ENCODE results near the gene PPP1R14B. TPM values are rescaled to one million over a fixed set of nuclear protein-coding genes. Genes with fewer than 3 reads are reported as not detected.

The PPP1R14B gene
- total and polyA plus RNA-seq, 2 experiments from 2014 or later = 115 to 239 TPM

- in situ Hi-C loops (cut with MboI) = no loop called here
- no peak overlapping the region for H3K4me3 ChIP-seq
- H3K9ac ChIP-seq = no peak overlapping the region
- H4K20me1 ChIP-seq (ENCODE audit: insufficient read depth) = no peaks in the 10 kb centered on the region
- H3K9me2 ChIP-seq (ENCODE audit: insufficient read depth) = no peaks in the 10 kb centered on the region
- H3K36me3 ChIP-seq (ENCODE audit: low read depth) = peaks cover 7% of the 10 kb centered on the region; the same call in 1 of the 2 replicates
- DNase-seq = no peak
- H3K9me3 ChIP-seq (ENCODE audit: low read depth) = no peaks in the 10 kb centered on the region
- no peaks in the 10 kb centered on the region for H3K27me3 ChIP-seq (replicated peaks; ENCODE audit: insufficient read depth)
- peaks cover 3% of the 10 kb centered on the region for H3K79me2 ChIP-seq (ENCODE audit: insufficient read depth)
- 99% methylated on average over 18 to 24 of the region's 32 CpGs for WGBS, 2 experiments (ENCODE audit: low coverage in 1 of 2, low lambda C conversion rate in 2 of 2, missing lambda C conversion rate in 2 of 2)
- H2AFZ ChIP-seq = no peak overlapping the region
- no peaks in the 10 kb centered on the region for H3F3A ChIP-seq (ENCODE audit: insufficient read depth)
- no peak overlapping the region for H3K27ac ChIP-seq
- H3K4me1 ChIP-seq (ENCODE audit: insufficient read depth) = no peaks in the 10 kb centered on the region
- TF ChIP-seq EZH2 (IDR thresholded peaks at IDR 0.05; ENCODE audit: insufficient read depth, poor library complexity, severe bottlenecking) (no peak), EZH2phosphoT487 (IDR thresholded peaks at IDR 0.05; ENCODE audit: insufficient read depth, low read depth) (no peak)
- H3K4me2 ChIP-seq (ENCODE audit: unreplicated experiment) = no peak overlapping the region
Observed at GRCh38 chr11:64258946-64259532, 12.3 kb upstream of the PPP1R14B start.

DNA sequence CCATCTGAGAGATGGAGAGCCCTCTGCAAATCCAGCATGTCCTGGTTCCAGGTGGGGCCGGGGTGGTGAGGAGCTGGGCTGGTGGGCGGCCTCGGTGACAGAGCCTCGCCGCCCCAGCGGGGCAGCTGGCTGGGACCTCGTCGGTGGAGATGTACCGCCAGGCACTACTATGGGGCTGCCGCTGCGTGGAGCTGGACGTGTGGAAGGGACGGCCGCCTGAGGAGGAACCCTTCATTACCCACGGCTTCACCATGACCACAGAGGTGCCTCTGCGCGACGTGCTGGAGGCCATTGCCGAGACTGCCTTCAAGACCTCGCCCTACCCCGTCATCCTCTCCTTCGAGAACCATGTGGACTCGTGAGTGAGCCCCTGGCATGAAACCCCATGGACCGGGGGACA, 11.6 kb upstream of the PPP1R14B start:
- Histone ChIP-seq H4K20me1 (ENCODE audit: insufficient read depth) (no peaks in the 10 kb centered on the region), H3F3A (ENCODE audit: insufficient read depth) (no peaks in the 10 kb centered on the region), H3K4me1 (ENCODE audit: insufficient read depth) (0 out of 2 replicates have a peak, but pooled peaks cover 3% of the 10 kb centered on the region), H3K9me3 (ENCODE audit: low read depth) (no peaks in the 10 kb centered on the region), H2AFZ (no peak overlapping the region), H3K27me3 (replicated peaks; ENCODE audit: insufficient read depth) (no peaks in the 10 kb centered on the region), H3K9ac (no peak overlapping the region), H3K4me3 (no peak overlapping the region), H3K9me2 (ENCODE audit: insufficient read depth) (no peaks in the 10 kb centered on the region), H3K4me2 (ENCODE audit: unreplicated experiment) (no peak overlapping the region), H3K36me3 (ENCODE audit: low read depth) (peaks cover 7% of the 10 kb centered on the region; the same call in 1 of the 2 replicates), H3K27ac (no peak overlapping the region), H3K79me2 (ENCODE audit: insufficient read depth) (peaks cover 10% of the 10 kb centered on the region)
- no peak for TF ChIP-seq EZH2 (IDR thresholded peaks at IDR 0.05; ENCODE audit: insufficient read depth, poor library complexity, severe bottlenecking)
- no peak for TF ChIP-seq EZH2phosphoT487 (IDR thresholded peaks at IDR 0.05; ENCODE audit: insufficient read depth, low read depth)
- in situ Hi-C loops (cut with MboI) = no loop called here
- DNase-seq = no peak
- 90 to 93% methylated on average over 20 to 24 of the region's 24 CpGs for WGBS, 2 experiments (ENCODE audit: low coverage in 1 of 2, low lambda C conversion rate in 2 of 2, missing lambda C conversion rate in 2 of 2)

- Histone ChIP-seq H3K27ac (no peak overlapping the region), H3K4me2 (ENCODE audit: unreplicated experiment) (no peak overlapping the region), H3K36me3 (ENCODE audit: low read depth) (no peaks in the 10 kb centered on the region; the same call in 1 of the 2 replicates), H4K20me1 (ENCODE audit: insufficient read depth) (no peaks in the 10 kb centered on the region), H3K9me2 (ENCODE audit: insufficient read depth) (no peaks in the 10 kb centered on the region), H3F3A (ENCODE audit: insufficient read depth) (no peaks in the 10 kb centered on the region), H3K27me3 (replicated peaks; ENCODE audit: insufficient read depth) (no peaks in the 10 kb centered on the region), H3K9me3 (ENCODE audit: low read depth) (no peaks in the 10 kb centered on the region), H3K79me2 (ENCODE audit: insufficient read depth) (peaks cover 29% of the 10 kb centered on the region), H2AFZ (no peak overlapping the region), H3K9ac (no peak overlapping the region), H3K4me1 (ENCODE audit: insufficient read depth) (peaks cover 11% of the 10 kb centered on the region; the same call in 1 of the 2 replicates), H3K4me3 (no peak overlapping the region)
- DNase-seq = no peak
- in situ Hi-C loops (cut with MboI) = no loop called here
- TF ChIP-seq EZH2phosphoT487 (IDR thresholded peaks at IDR 0.05; ENCODE audit: insufficient read depth, low read depth) (no peak), EZH2 (IDR thresholded peaks at IDR 0.05; ENCODE audit: insufficient read depth, poor library complexity, severe bottlenecking) (no peak)
- 93 to 97% methylated on average over 11 to 15 of the region's 15 CpGs for WGBS, 2 experiments (ENCODE audit: low coverage in 1 of 2, low lambda C conversion rate in 2 of 2, missing lambda C conversion rate in 2 of 2)
Observed at GRCh38 chr11:64256300-64256699, 9.6 kb upstream of the PPP1R14B start.

GRCh38 chr11:64255135-64256128, 8.7 kb upstream of the PPP1R14B start:
- Histone ChIP-seq H2AFZ (no peak overlapping the region), H3K9ac (no peak overlapping the region), H4K20me1 (ENCODE audit: insufficient read depth) (no peaks in the 10 kb centered on the region), H3K4me1 (ENCODE audit: insufficient read depth) (peaks cover 11% of the 10 kb centered on the region; the same call in 1 of the 2 replicates), H3K9me3 (ENCODE audit: low read depth) (no peaks in the 10 kb centered on the region), H3K9me2 (ENCODE audit: insufficient read depth) (no peaks in the 10 kb centered on the region), H3K27me3 (replicated peaks; ENCODE audit: insufficient read depth) (no peaks in the 10 kb centered on the region), H3K36me3 (ENCODE audit: low read depth) (no peaks in the 10 kb centered on the region; the same call in 1 of the 2 replicates), H3K27ac (no peak overlapping the region), H3K79me2 (ENCODE audit: insufficient read depth) (peaks cover 29% of the 10 kb centered on the region), H3F3A (ENCODE audit: insufficient read depth) (no peaks in the 10 kb centered on the region), H3K4me2 (ENCODE audit: unreplicated experiment) (no peak overlapping the region), H3K4me3 (no peak overlapping the region)
- 88 to 91% methylated on average over 32 to 33 of the region's 35 CpGs for WGBS, 2 experiments (ENCODE audit: low coverage in 1 of 2, low lambda C conversion rate in 2 of 2, missing lambda C conversion rate in 2 of 2)
- TF ChIP-seq EZH2phosphoT487 (IDR thresholded peaks at IDR 0.05; ENCODE audit: insufficient read depth, low read depth) (no peak), EZH2 (IDR thresholded peaks at IDR 0.05; ENCODE audit: insufficient read depth, poor library complexity, severe bottlenecking) (no peak)
- in situ Hi-C loops (cut with MboI) = no loop called here
- no peak for DNase-seq

All from GM23248 (cell line).